Astrocyte of the spinal cord (primary cell): ENCODE results near the gene ZXDB.
A peak's percentile ranks its signal among the peaks of the same experiment; 100 is the strongest.
"Not testable (repeated sequence)": the region's sequence is repeated elsewhere in the genome, so short reads cannot be mapped to it uniquely, and the experiment has no call there.

ENCODE experiments used
- DNase-seq: peaks from one replicate; pipeline ENCODE4 v3.0.0; 2011; ENCODE audit warnings: low read depth, low spot score
- H3K4me3 ChIP-seq: 2 replicates; pipeline ENCODE4 v1.5.1; 2011; ENCODE audit warnings: low read depth, mild to moderate bottlenecking, low read length, moderate library complexity
- in situ Hi-C: cut with HindIII; loops from 2 replicates; pipeline ENCODE4 v1.10.0; 2017; ENCODE audit warnings: low sequenced_read_pairs
- TF ChIP-seq, protein P1 (sequence below): IDR thresholded peaks from 2 replicates; pipeline ENCODE4 v1.5.1; 2012; ENCODE audit warnings: low read depth, mild to moderate bottlenecking, low read length, inconsistent platforms

Gene ZXDB

GRCh38 chrX:57591284-57592159, at the start of gene ZXDB:
Gene ZXDB, plus strand, starts transcription at chrX:57592011. Its CDS starts 38 bp downstream, at chrX:57592049.
- in situ Hi-C loops: not testable (repeated sequence)
- H3K4me3 ChIP-seq: peak within 1 kb of the TSS; percentile 45

GRCh38 chrX:57565198-57565597, 26.6 kb upstream of the ZXDB start:
- TF ChIP-seq, protein P1, sequence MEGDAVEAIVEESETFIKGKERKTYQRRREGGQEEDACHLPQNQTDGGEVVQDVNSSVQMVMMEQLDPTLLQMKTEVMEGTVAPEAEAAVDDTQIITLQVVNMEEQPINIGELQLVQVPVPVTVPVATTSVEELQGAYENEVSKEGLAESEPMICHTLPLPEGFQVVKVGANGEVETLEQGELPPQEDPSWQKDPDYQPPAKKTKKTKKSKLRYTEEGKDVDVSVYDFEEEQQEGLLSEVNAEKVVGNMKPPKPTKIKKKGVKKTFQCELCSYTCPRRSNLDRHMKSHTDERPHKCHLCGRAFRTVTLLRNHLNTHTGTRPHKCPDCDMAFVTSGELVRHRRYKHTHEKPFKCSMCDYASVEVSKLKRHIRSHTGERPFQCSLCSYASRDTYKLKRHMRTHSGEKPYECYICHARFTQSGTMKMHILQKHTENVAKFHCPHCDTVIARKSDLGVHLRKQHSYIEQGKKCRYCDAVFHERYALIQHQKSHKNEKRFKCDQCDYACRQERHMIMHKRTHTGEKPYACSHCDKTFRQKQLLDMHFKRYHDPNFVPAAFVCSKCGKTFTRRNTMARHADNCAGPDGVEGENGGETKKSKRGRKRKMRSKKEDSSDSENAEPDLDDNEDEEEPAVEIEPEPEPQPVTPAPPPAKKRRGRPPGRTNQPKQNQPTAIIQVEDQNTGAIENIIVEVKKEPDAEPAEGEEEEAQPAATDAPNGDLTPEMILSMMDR: no peak
- no peak for DNase-seq
- no peak overlapping the region for H3K4me3 ChIP-seq
- in situ Hi-C loops: no loop called here

More at GRCh38 chrX:57591284-57592159, at the start of gene ZXDB:
- DNase-seq: peak; percentile 54

- in situ Hi-C loops: no loop called here
- no peak overlapping the region for H3K4me3 ChIP-seq
- TF ChIP-seq, protein P1: peak; percentile 44
- DNase-seq: no peak
These were observed 18.1 kb upstream of the ZXDB start for GRCh38 chrX:57573754-57574153.

DNA sequence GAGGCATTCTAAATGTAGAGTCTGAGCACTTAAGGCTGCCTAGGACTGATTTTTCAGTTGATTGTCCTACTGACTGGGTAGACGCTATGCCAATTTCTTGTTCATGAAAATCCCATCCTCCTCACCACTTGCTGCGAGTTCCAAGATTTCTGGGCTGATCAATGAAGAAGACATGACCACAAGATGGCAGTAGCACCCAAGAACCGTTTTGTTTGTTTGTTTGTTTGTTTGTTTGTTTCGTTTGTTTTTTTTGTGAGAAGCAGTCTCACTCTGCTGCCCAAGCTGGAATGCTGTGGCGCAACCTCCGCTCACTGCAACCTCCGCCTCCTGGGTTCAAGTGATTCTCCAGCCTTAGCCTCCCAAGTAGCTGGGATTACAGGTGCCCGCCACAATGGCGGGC, 8.9 kb upstream of the ZXDB start:
- in situ Hi-C loops, H3K4me3 ChIP-seq, DNase-seq: not testable (repeated sequence)
- TF ChIP-seq, protein P1: peak; percentile 31

DNA sequence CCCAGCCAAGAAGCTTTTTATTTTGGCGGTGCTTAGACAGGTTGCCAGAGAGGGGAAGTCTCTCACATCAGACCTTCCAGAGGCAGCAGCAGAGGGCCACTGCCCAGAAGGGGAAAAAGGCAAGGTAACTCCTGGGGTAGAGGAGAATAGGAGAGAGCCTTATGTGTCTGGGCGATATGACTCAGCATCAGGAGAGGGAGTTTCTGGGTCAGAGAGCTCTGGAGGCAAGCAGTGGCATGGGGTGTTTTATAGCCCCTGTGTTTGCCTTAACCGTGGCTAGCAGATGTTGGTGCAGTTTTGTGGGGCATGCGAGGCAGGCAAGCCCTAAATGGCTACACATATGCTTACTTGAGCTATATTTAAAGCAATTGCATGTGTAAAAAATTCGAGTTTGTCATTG, 8.3 kb upstream of the ZXDB start:
- in situ Hi-C loops: no loop called here
- TF ChIP-seq, protein P1: no peak
- no peak for DNase-seq
- no peak overlapping the region for H3K4me3 ChIP-seq

- no peak for DNase-seq
- in situ Hi-C loops: no loop called here
- TF ChIP-seq, protein P1: no peak
- no peak overlapping the region for H3K4me3 ChIP-seq
These were observed 5.5 kb upstream of the ZXDB start for GRCh38 chrX:57586360-57586759.

GRCh38 chrX:57587062-57587461, 4.7 kb upstream of the ZXDB start:
- in situ Hi-C loops: no loop called here
- TF ChIP-seq, protein P1: no peak
- H3K4me3 ChIP-seq: no peak overlapping the region
- DNase-seq: no peak
